Choroid plexus epithelial cell (primary cell): ENCODE measurements around the gene PGR.
A peak's percentile ranks its signal among the peaks of the same experiment; 100 is the strongest.

Experiments
- DNase-seq: peaks from one replicate; pipeline ENCODE4 v3.0.0-alpha.2; 2010; ENCODE audit warnings: low read depth
- H3K4me3 ChIP-seq: 2 replicates; pipeline ENCODE4 v1.5.1; 2011; ENCODE audit warnings: low read depth, mild to moderate bottlenecking, control low read depth, low read length, moderate library complexity
- TF ChIP-seq, protein P1 (sequence below): conservative IDR thresholded peaks from 2 replicates; pipeline ENCODE4 v1.5.1; 2011; ENCODE audit warnings: low read depth, mild to moderate bottlenecking, control low read depth, inconsistent platforms, low read length, moderate library complexity

The PGR gene

DNA sequence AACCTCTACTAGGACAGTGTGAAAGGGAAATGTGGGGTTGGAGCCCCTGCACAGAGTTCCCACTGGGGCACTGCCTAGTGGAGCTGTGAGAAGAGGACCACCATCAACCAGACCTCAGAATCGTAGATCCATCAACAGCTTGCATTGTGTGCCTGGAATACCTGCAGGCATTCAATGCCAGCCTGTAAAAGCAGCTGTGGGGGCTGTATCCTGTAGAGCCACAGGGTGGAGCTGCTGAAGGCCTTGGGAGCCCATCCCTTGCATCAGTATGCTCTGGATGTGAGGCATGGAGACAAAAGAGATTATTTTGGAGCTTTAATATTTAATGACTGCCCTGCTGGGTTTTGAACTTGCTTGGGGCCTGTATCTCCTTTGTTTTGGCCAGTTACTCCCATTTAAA lies 46.3 kb downstream of the PGR start:
- no peak overlapping the region for H3K4me3 ChIP-seq
- no peak for DNase-seq
- TF ChIP-seq, protein P1, sequence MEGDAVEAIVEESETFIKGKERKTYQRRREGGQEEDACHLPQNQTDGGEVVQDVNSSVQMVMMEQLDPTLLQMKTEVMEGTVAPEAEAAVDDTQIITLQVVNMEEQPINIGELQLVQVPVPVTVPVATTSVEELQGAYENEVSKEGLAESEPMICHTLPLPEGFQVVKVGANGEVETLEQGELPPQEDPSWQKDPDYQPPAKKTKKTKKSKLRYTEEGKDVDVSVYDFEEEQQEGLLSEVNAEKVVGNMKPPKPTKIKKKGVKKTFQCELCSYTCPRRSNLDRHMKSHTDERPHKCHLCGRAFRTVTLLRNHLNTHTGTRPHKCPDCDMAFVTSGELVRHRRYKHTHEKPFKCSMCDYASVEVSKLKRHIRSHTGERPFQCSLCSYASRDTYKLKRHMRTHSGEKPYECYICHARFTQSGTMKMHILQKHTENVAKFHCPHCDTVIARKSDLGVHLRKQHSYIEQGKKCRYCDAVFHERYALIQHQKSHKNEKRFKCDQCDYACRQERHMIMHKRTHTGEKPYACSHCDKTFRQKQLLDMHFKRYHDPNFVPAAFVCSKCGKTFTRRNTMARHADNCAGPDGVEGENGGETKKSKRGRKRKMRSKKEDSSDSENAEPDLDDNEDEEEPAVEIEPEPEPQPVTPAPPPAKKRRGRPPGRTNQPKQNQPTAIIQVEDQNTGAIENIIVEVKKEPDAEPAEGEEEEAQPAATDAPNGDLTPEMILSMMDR = no peak

- DNase-seq = no peak
- TF ChIP-seq, protein P1 = no peak
- no peak overlapping the region for H3K4me3 ChIP-seq
These were observed 46.8 kb downstream of the PGR start for GRCh38 chr11:101082813-101083212.

DNA sequence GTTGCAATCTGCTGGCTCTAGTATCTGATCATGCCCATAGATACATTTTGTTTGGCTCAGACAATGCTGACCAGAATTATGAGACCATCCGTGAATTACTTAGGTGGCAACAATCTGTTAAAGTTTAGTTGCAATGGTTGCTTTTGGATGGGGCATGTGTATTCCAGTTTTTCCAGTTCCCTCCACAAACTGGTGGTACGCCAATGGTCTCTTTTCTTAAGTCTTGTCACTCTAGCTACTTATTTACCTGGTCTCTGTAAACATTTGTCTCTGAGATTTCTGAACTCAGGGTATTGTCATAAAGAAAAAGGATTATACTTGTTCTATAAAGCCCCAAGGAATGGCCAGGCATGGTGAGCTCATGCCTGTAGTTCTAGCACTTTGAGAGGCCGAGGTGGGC lies 65.9 kb downstream of the PGR start:
- no peak for DNase-seq
- TF ChIP-seq, protein P1 = no peak
- H3K4me3 ChIP-seq = no peak overlapping the region

DNA sequence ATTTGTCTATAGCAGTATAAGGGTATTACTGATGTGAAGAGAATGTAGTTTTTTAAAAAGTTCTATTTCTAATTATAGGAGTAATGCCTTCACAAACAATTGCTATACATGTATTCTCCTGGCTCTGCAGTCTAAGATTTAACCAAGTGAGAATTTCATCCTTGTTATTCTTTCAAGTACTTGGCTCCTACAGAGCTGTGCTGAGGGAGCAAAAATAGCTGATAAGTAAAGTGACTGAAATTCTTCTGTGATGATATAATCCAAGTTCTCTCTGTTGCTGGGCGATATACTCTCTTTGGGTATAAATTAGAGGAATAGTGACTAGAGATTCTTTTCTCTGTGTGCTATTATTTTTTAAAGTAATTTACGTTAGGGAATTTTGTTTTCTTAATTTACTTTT lies 68.0 kb downstream of the PGR start:
- TF ChIP-seq, protein P1 = no peak
- DNase-seq = peak; percentile 75
- no peak overlapping the region for H3K4me3 ChIP-seq

- DNase-seq = no peak
- no peak overlapping the region for H3K4me3 ChIP-seq
- TF ChIP-seq, protein P1 = no peak
These were observed 70.3 kb downstream of the PGR start for GRCh38 chr11:101059331-101059730.

DNA sequence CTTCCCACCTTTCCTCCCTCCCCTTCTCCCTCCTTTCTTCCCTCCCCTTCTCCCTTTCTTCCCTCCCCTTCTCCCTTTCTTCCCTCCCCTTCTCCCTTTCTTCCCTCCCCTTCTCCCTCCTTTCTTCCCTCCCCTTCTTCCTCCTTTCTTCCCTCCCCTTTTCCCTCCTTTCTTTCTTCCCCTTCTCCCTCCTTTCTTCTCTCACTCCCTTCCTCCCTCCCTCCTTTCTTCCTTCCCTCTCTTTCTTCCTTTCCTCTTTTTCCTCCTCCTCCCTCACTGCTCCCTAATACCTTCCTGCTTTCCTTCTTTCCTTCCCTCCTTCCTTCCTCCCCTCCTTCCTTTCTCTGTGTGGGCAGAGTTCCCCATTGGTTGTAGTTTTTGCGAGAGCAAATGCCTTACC lies 76.1 kb downstream of the PGR start:
- TF ChIP-seq, protein P1 = no peak

DNA sequence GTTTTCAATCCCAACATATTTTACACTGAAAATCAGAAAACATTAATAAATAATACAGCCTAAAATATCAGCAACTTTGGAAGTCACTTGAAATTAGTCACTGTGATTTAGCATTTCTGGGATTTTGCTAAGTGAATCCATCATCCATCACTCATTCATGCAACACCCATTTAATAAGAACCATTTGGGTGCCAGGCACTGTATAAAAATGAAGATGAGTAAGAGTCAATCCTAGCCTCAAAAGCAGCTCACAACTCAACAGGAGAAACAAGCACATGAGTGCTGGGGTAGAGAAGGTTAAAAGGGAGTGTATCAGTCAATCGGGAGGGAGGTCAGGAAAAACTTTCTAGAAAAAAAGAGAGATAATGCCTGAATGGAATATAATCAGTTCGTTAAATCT lies 77.9 kb downstream of the PGR start:
- DNase-seq = no peak
- no peak overlapping the region for H3K4me3 ChIP-seq
- TF ChIP-seq, protein P1 = no peak

More for the DNA sequence above, 76.1 kb downstream of the PGR start:
- no peak overlapping the region for H3K4me3 ChIP-seq
- DNase-seq = no peak
